A673 (cell line): Measurements from ENCODE around the gene CLTRN. TPM values are rescaled to one million over a fixed set of nuclear protein-coding genes. Genes with fewer than 3 reads are reported as not detected.

Experiments
- BruUV-seq: library from RNA; stranded (reverse); fragments of 400-500 nt; replicated peaks from 2 replicates; lab custom pipeline; 2021; lab: Mats Ljungman, UMichigan
- CTCF ChIA-PET: fragments of 300-600 bp; sonication (Branson Sonifier 250); formaldehyde crosslinking; loops from one replicate; lab custom pipeline; 2022; ENCODE audit warnings: antibody characterized with exemption; lab: Charles Lee
- POLR2A ChIA-PET: fragments of 300-600 bp; sonication (Branson Sonifier 250); formaldehyde crosslinking; loops from one replicate; lab custom pipeline; 2022; ENCODE audit warnings: antibody characterized with exemption; ENCODE audit not compliant: low non-redundant PET; lab: Charles Lee
- DNase-seq: peaks from one replicate; pipeline ENCODE4 v3.0.0-alpha.2; 2015; ENCODE audit warnings: low spot score
- H3K27ac ChIP-seq: fragments of 200-600 bp; sonication (generic); 2 replicates; pipeline ENCODE4 v1.5.1; 2016; ENCODE audit warnings: mixed run types, low read depth, mild to moderate bottlenecking, mixed read lengths, antibody characterized with exemption, low read length; ENCODE audit not compliant: poor library complexity, severe bottlenecking
- H3K27me3 ChIP-seq: fragments of 200-600 bp; sonication (generic); replicated peaks from 2 replicates; pipeline ENCODE4 v1.6.1; 2017; ENCODE audit warnings: mixed run types, low read depth, mild to moderate bottlenecking, mixed read lengths, antibody characterized with exemption, low read length; ENCODE audit not compliant: insufficient read depth, poor library complexity
- H3K36me3 ChIP-seq: fragments of 200-600 bp; sonication (generic); 2 replicates; pipeline ENCODE4 v1.6.1; 2016; ENCODE audit warnings: mixed run types, mild to moderate bottlenecking, mixed read lengths, antibody characterized with exemption, low read length; ENCODE audit not compliant: insufficient read depth, poor library complexity, severe bottlenecking
- H3K4me1 ChIP-seq: fragments of 200-600 bp; sonication (generic); 2 replicates; pipeline ENCODE4 v1.6.1; 2017; ENCODE audit warnings: mixed run types, mild to moderate bottlenecking, mixed read lengths, antibody characterized with exemption, low read length; ENCODE audit not compliant: insufficient read depth, poor library complexity, severe bottlenecking
- H3K4me3 ChIP-seq: fragments of 200-600 bp; sonication (generic); 2 replicates; pipeline ENCODE4 v1.5.1; 2016; ENCODE audit warnings: low read depth, mixed run types, mild to moderate bottlenecking, mixed read lengths, low read length; ENCODE audit not compliant: poor library complexity, severe bottlenecking
- H3K9me3 ChIP-seq: fragments of 200-600 bp; sonication (generic); 2 replicates; pipeline ENCODE4 v1.6.1; 2016; ENCODE audit warnings: mixed run types, low read depth, mild to moderate bottlenecking, mixed read lengths, antibody characterized with exemption, low read length; ENCODE audit not compliant: poor library complexity, severe bottlenecking
- CTCF ChIP-seq: fragments of 300-800, 200-600 bp; sonication (generic); conservative IDR thresholded peaks from 2 replicates; pipeline ENCODE4 v1.5.1; 2017; ENCODE audit warnings: low read depth, mild to moderate bottlenecking, antibody characterized with exemption, low read length, moderate library complexity, mixed read lengths
- EZH2 ChIP-seq: fragments of 200-600 bp; sonication (generic); IDR thresholded peaks from 2 replicates; pipeline ENCODE4 v1.6.1; 2017; ENCODE audit warnings: borderline replicate concordance, low read depth, mild to moderate bottlenecking, mixed read lengths, antibody characterized with exemption, low read length; ENCODE audit not compliant: poor library complexity, severe bottlenecking
- intact Hi-C: fragments of 100-400 bp; cut with micrococcal nuclease; formaldehyde crosslinking; loops from one replicate; pipeline ENCODE4 v1.10.0; 2022; ENCODE audit not compliant: unreplicated experiment
- total RNA-seq: library from RNA; stranded (reverse); gene quantifications from 2 replicates; pipeline ENCODE4 v1.2.3, GENCODE V29; 2021

Gene CLTRN
- total RNA-seq, 1 experiment from 2014 or later, result not detected

GRCh38 chrX:15600745-15601144 lies 63.9 kb downstream of the CLTRN start, which contains the start of gene ACE2:
TSS of gene ACE2 (minus strand) at chrX:15600960. CDS start at chrX:15600911, 49 bp downstream.
- BruUV-seq, result no TSS peak
- no peak for DNase-seq
- ChIA-PET POLR2A (no interaction called here), CTCF (no interaction called here)
- H3K27ac ChIP-seq, result no peak within 1 kb of the TSS
- no peak within 1 kb of the TSS for H3K4me3 ChIP-seq
- no peak for TF ChIP-seq EZH2
- no peak for TF ChIP-seq CTCF
- no peaks in the 10 kb centered on the region for H3K36me3 ChIP-seq
- no peaks in the 10 kb centered on the region for H3K9me3 ChIP-seq
- intact Hi-C loops, result no loop called here
- peaks cover 54% of the 10 kb centered on the region for H3K27me3 ChIP-seq
- no peaks in the 10 kb centered on the region for H3K4me1 ChIP-seq

GRCh38 chrX:15600049-15600448 lies 64.6 kb downstream of the CLTRN start:
- Histone ChIP-seq H3K36me3 (no peaks in the 10 kb centered on the region), H3K9me3 (no peaks in the 10 kb centered on the region), H3K4me3 (no peak overlapping the region), H3K27ac (no peak overlapping the region), H3K27me3 (peaks cover 53% of the 10 kb centered on the region), H3K4me1 (no peaks in the 10 kb centered on the region)
- intact Hi-C loops, result no loop called here
- ChIA-PET POLR2A (no interaction called here), CTCF (no interaction called here)
- BruUV-seq, result no TSS peak
- no peak for TF ChIP-seq CTCF
- TF ChIP-seq EZH2, result no peak
- no peak for DNase-seq

GRCh38 chrX:15599461-15599860 lies 65.1 kb downstream of the CLTRN start:
- no peak overlapping the region for H3K27ac ChIP-seq
- no TSS peak for BruUV-seq
- TF ChIP-seq CTCF, result no peak
- no peak for TF ChIP-seq EZH2
- POLR2A ChIA-PET, result no interaction called here
- H3K4me1 ChIP-seq, result no peaks in the 10 kb centered on the region
- intact Hi-C loops, result no loop called here
- no peaks in the 10 kb centered on the region for H3K9me3 ChIP-seq
- H3K27me3 ChIP-seq, result peaks cover 56% of the 10 kb centered on the region
- no peaks in the 10 kb centered on the region for H3K36me3 ChIP-seq
- no peak overlapping the region for H3K4me3 ChIP-seq
- CTCF ChIA-PET, result no interaction called here
- no peak for DNase-seq
